Mucosa of rectum (tissue), 2 donors: ENCODE data around the gene MOB4.

Experiments used
- H3K27ac ChIP-seq, 2 donors: one replicate each; pipeline ENCODE4 v1.7.0; 2013; ENCODE audit warnings: inconsistent platforms in 2 of 2, low read depth in 2 of 2, low read length in 2 of 2
- H3K27me3 ChIP-seq, 2 donors: one replicate each; pipeline ENCODE4 v1.7.0; 2013; ENCODE audit warnings: low read length in 2 of 2; ENCODE audit not compliant: control insufficient read depth in 2 of 2, insufficient read depth in 2 of 2
- H3K36me3 ChIP-seq, 2 donors: one replicate each; pipeline ENCODE4 v1.7.0; 2013; ENCODE audit warnings: low read length in 2 of 2; ENCODE audit not compliant: control insufficient read depth in 2 of 2, insufficient read depth in 2 of 2
- H3K4me1 ChIP-seq, 2 donors: one replicate each; pipeline ENCODE4 v1.7.0; 2013; ENCODE audit warnings: low read length in 2 of 2, mild to moderate bottlenecking in 1 of 2; ENCODE audit not compliant: control insufficient read depth in 2 of 2, insufficient read depth in 2 of 2
- H3K4me3 ChIP-seq, 2 donors: one replicate each; pipeline ENCODE4 v1.7.0; 2013; ENCODE audit warnings: low read length in 2 of 2
- H3K9ac ChIP-seq, 2 donors: one replicate each; pipeline ENCODE4 v1.7.0; 2013; ENCODE audit warnings: low read length in 2 of 2, low read depth in 1 of 2, mild to moderate bottlenecking in 1 of 2
- H3K9me3 ChIP-seq, 2 donors: one replicate each; pipeline ENCODE4 v1.7.0; 2013; ENCODE audit warnings: low read length in 2 of 2; ENCODE audit not compliant: control insufficient read depth in 2 of 2
- donor health status: healthy.
- donor health status: Normal muscosa, but diverticular disease.

Gene MOB4

DNA sequence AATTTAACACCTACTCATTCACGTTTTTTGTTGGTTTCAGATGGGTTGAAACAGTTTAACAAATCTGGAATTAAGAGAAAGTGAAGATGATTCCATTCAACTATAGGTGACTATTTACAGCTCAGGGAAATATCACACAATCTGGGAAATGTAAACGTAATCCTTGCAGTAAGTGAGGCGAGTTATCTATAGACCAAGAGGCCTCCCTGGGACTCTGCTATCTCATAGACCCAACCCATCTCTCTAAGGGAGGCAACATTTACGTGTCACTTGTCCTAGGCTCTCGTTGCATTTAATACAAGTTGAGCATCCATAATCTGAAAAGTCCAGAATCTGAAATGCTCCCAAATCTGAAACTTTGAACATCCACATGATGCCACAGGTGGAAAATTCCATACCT, 2.0 kb upstream of the MOB4 start:
- Histone ChIP-seq H3K9me3 (no peaks in the 10 kb centered on the region), H3K27ac (no peak overlapping the region), H3K4me1 (peaks cover 9 to 11% of the 10 kb centered on the region in 2 donors), H3K9ac (no peak overlapping the region), H3K27me3 (no peaks in the 10 kb centered on the region), H3K36me3 (no peaks in the 10 kb centered on the region), H3K4me3 (no peak overlapping the region)

DNA sequence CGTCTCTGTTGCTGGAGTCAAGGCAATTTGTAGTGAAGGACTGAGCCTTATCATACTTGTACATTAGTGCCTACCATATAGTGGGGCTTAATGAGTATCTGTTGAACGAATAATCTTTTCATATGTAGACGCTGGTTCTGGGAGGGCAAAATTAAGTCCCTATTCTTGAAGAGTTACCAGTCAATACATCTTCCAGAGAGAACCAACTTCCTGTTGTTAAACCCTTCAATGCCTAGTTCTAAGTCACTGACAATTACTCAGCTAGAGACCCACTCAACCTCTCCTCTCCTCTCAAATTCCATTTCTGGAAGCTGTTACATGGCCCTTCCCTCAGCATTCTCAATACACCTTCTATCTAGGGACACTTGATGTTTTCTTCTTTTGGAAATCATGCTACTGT, 1.1 kb upstream of the MOB4 start:
- Histone ChIP-seq H3K9me3 (no peaks in the 10 kb centered on the region), H3K27ac (peak overlapping the region; percentile 91 to 97), H3K36me3 (peaks cover 0 to 3% of the 10 kb centered on the region in 2 donors), H3K9ac (peak overlapping the region; percentile 80 to 97), H3K4me1 (peaks cover 9 to 11% of the 10 kb centered on the region in 2 donors), H3K27me3 (no peaks in the 10 kb centered on the region), H3K4me3 (peak overlapping the region; percentile 87 to 88)

- Histone ChIP-seq H3K4me1 (peaks cover 9 to 11% of the 10 kb centered on the region in 2 donors), H3K27me3 (no peaks in the 10 kb centered on the region), H3K9me3 (no peaks in the 10 kb centered on the region), H3K4me3 (peak overlapping the region; percentile 87 to 88), H3K9ac (peak overlapping the region; percentile 80 to 97), H3K36me3 (peaks cover 0 to 3% of the 10 kb centered on the region in 2 donors), H3K27ac (peak overlapping the region; percentile 91 to 97)
Measured at GRCh38 chr2:197515315-197515738, 539 bp upstream of the MOB4 start.

- H3K9ac ChIP-seq: peak overlapping the region; percentile 80 to 97
Measured at GRCh38 chr2:197516393-197516761, 511 bp downstream of the MOB4 start.

GRCh38 chr2:197517150-197517549, 1.3 kb downstream of the MOB4 start:
- H3K36me3 ChIP-seq: peaks cover 3% of the 10 kb centered on the region in 2 donors
- no peak overlapping the region for H3K27ac ChIP-seq

More at GRCh38 chr2:197516393-197516761, 511 bp downstream of the MOB4 start:
- Histone ChIP-seq H3K27ac (peak overlapping the region; percentile 91 to 97), H3K9me3 (no peaks in the 10 kb centered on the region), H3K36me3 (peaks cover 3% of the 10 kb centered on the region in 2 donors), H3K27me3 (no peaks in the 10 kb centered on the region), H3K4me3 (peak overlapping the region; percentile 87 to 88), H3K4me1 (peaks cover 9 to 11% of the 10 kb centered on the region in 2 donors)

GRCh38 chr2:197538412-197538811, 22.5 kb downstream of the MOB4 start:
- Histone ChIP-seq H3K27me3 (no peaks in the 10 kb centered on the region), H3K27ac (no peak overlapping the region), H3K9ac (no peak overlapping the region), H3K9me3 (no peaks in the 10 kb centered on the region), H3K4me3 (no peak overlapping the region), H3K36me3 (peaks cover 38 to 52% of the 10 kb centered on the region in 2 donors), H3K4me1 (no peaks in the 10 kb centered on the region)

More at GRCh38 chr2:197517150-197517549, 1.3 kb downstream of the MOB4 start:
- Histone ChIP-seq H3K4me3 (peak overlapping the region; percentile 87 to 88), H3K4me1 (peaks cover 9 to 11% of the 10 kb centered on the region in 2 donors), H3K9me3 (no peaks in the 10 kb centered on the region), H3K9ac (peak overlapping the region; percentile 80 to 97), H3K27me3 (no peaks in the 10 kb centered on the region)

- Histone ChIP-seq H3K27ac (no peak overlapping the region), H3K4me1 (no peaks in the 10 kb centered on the region), H3K27me3 (no peaks in the 10 kb centered on the region), H3K9ac (no peak overlapping the region), H3K36me3 (peaks cover 42 to 51% of the 10 kb centered on the region in 2 donors), H3K9me3 (no peaks in the 10 kb centered on the region), H3K4me3 (no peak overlapping the region)
Measured at GRCh38 chr2:197539734-197540133, 23.9 kb downstream of the MOB4 start.

GRCh38 chr2:197543206-197543605, 27.3 kb downstream of the MOB4 start:
- no peak overlapping the region for H3K27ac ChIP-seq
- peaks cover 38 to 43% of the 10 kb centered on the region in 2 donors for H3K36me3 ChIP-seq
- H3K4me1 ChIP-seq: no peaks in the 10 kb centered on the region
- H3K27me3 ChIP-seq: no peaks in the 10 kb centered on the region
- H3K9ac ChIP-seq: no peak overlapping the region
- H3K9me3 ChIP-seq: no peaks in the 10 kb centered on the region
- no peak overlapping the region for H3K4me3 ChIP-seq

DNA sequence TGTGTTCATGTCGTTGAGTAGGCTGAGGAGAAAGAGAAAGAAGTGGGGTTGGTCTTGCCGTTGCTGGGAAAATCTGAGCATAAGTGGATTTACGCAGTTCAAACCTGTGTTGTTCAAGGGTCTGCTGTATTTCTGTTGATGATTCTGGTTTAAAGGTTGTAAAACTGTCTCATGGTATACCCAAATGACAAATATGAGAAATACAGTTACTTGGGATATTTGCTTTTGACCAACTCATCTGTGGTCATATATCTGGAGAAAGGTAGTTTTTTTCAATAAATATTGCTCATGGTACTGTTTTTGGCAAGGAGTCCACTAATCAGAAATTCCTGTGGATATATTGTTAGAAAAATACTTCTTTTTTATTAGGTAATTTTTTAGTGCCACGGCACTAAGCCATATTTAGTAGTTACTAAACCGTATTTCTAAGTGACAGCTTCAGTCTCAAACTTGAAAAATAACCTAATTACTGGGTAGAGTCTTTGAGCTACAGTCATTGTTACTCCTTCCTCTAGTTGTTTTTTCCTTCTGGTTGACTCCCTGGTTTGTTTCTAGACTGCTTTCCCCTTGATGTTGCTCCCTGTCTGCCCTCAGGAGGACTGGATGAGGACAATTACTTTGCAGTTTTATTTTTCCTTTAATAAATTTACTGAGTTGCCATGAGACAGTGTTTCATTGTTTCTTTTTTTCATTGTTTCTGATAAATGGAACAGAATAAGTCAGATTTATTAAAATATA, 31.5 kb downstream of the MOB4 start:
- Histone ChIP-seq H3K9ac (no peak overlapping the region), H3K27me3 (no peaks in the 10 kb centered on the region), H3K4me3 (no peak overlapping the region), H3K9me3 (no peaks in the 10 kb centered on the region), H3K36me3 (peaks cover 29 to 34% of the 10 kb centered on the region in 2 donors), H3K27ac (no peak overlapping the region), H3K4me1 (no peaks in the 10 kb centered on the region)

- Histone ChIP-seq H3K9ac (no peak overlapping the region), H3K27me3 (no peaks in the 10 kb centered on the region), H3K36me3 (peaks cover 20 to 25% of the 10 kb centered on the region in 2 donors), H3K4me3 (no peak overlapping the region), H3K9me3 (no peaks in the 10 kb centered on the region), H3K27ac (no peak overlapping the region), H3K4me1 (no peaks in the 10 kb centered on the region)
Measured at GRCh38 chr2:197548582-197548981, 32.7 kb downstream of the MOB4 start.
